ENCODE results near the gene CCAR1. TPM values are rescaled to one million over a fixed set of nuclear protein-coding genes. Genes with fewer than 3 reads are reported as not detected.

CCAR1 gene
- total and polyA plus RNA-seq, 2 of the 13 experiments (the other 11 are each of a cell fraction or from before 2014, with no cell fraction given), result 74.5 to 81.6 TPM

GRCh38 chr10:68720793-68721672, at the start of gene CCAR1 (continued):
- TF ChIP-seq AKNA (CRISPR knock-in tag; IDR thresholded peaks at IDR 0.05; ENCODE audit: borderline replicate concordance) (no peak), ZNF703 (CRISPR knock-in tag; IDR thresholded peaks at IDR 0.05; ENCODE audit: borderline replicate concordance) (no peak; the same call in 1 of the 2 replicates), ZNF563 (CRISPR knock-in tag; IDR thresholded peaks at IDR 0.05) (no peak; the same call in 1 of the 2 replicates), NFKBIZ (CRISPR knock-in tag; IDR thresholded peaks at IDR 0.05) (no peak), ZNF44 (CRISPR knock-in tag; IDR thresholded peaks at IDR 0.05) (no peak), ZNF816 (CRISPR knock-in tag; IDR thresholded peaks at IDR 0.05; ENCODE audit: borderline replicate concordance) (peak; percentile 57; the same call in 1 of the 2 replicates), MTERF4 (CRISPR knock-in tag; IDR thresholded peaks at IDR 0.05) (no peak), NPAS2 (CRISPR knock-in tag; IDR thresholded peaks at IDR 0.05; ENCODE audit: borderline replicate concordance) (no peak), ZNF878 (CRISPR knock-in tag; IDR thresholded peaks at IDR 0.05) (no peak), SMARCE1 (IDR thresholded peaks at IDR 0.05; ENCODE audit: borderline replicate concordance) (no peak), ZFAT (CRISPR knock-in tag; conservative IDR thresholded peaks at IDR 0.05) (no peak), ZSCAN22 (CRISPR knock-in tag; IDR thresholded peaks at IDR 0.05) (no peak), PRDM4 (CRISPR knock-in tag; IDR thresholded peaks at IDR 0.05; ENCODE audit: borderline replicate concordance) (0 out of 2 replicates have a peak, but pooled peaks have one; percentile 18), ZNF772 (CRISPR knock-in tag; IDR thresholded peaks at IDR 0.05) (no peak; the same call in 1 of the 2 replicates), UBTF (CRISPR knock-in tag; IDR thresholded peaks at IDR 0.05) (peak; percentile 88), MEF2D (CRISPR knock-in tag; IDR thresholded peaks at IDR 0.05) (no peak)

Measured in HepG2 (cell line).